Keratinocyte (primary cell): Measurements from ENCODE around the gene RNF175. TPM values are rescaled to one million over a fixed set of nuclear protein-coding genes. Genes with fewer than 3 reads are reported as not detected.

Experiments
- DNase-seq: peaks from one replicate; pipeline ENCODE4 v3.0.0-alpha.2; 2011; ENCODE audit warnings: low read depth, missing footprints, low spot score
- FAIRE-seq: peaks from 2 replicates; lab custom pipeline; 2011; peaks lifted over from hg19 to GRCh38; lab: Jason Lieb, UNC
- H2AFZ ChIP-seq: 2 replicates; pipeline ENCODE4 v1.6.0; 2012; ENCODE audit warnings: low read length, control low read depth, inconsistent platforms; ENCODE audit not compliant: control insufficient read depth
- H3K27ac ChIP-seq: 2 replicates; pipeline ENCODE4 v1.5.1; 2011; ENCODE audit warnings: low read length; ENCODE audit not compliant: control insufficient read depth, insufficient read depth
- H3K27me3 ChIP-seq: 3 replicates; pipeline ENCODE4 v1.6.0; 2011; ENCODE audit warnings: low read length; ENCODE audit not compliant: control insufficient read depth, insufficient read depth; ENCODE audit errors: extremely low read depth
- H3K36me3 ChIP-seq, 2 experiments: 2 replicates in 1 of 2; 3 replicates in 1 of 2; pipeline ENCODE4 v1.5.1; 2011; ENCODE audit warnings: low read length in 2 of 2, mild to moderate bottlenecking in 1 of 2; ENCODE audit not compliant: control insufficient read depth in 2 of 2, insufficient read depth in 2 of 2; ENCODE audit errors: extremely low read depth in 1 of 2
- H3K4me1 ChIP-seq: 3 replicates; pipeline ENCODE4 v1.5.1; 2011; ENCODE audit warnings: low read length; ENCODE audit not compliant: control insufficient read depth, insufficient read depth; ENCODE audit errors: extremely low read depth
- H3K4me2 ChIP-seq: 3 replicates; pipeline ENCODE4 v1.6.0; 2011; ENCODE audit warnings: low read depth, low read length; ENCODE audit not compliant: control insufficient read depth, insufficient read depth; ENCODE audit errors: extremely low read depth
- H3K4me3 ChIP-seq, 3 experiments: fragments of 200-600 bp in 1 of 3; sonication (generic) in 1 of 3; 2 replicates in 2 of 3; 3 replicates in 1 of 3; pipeline ENCODE4 v1.5.1; 2011 to 2016; ENCODE audit warnings: low read length in 3 of 3, mild to moderate bottlenecking in 3 of 3, control low read depth in 2 of 3, inconsistent platforms in 1 of 3, low read depth in 1 of 3, mixed read lengths in 1 of 3, mixed run types in 1 of 3, moderate library complexity in 1 of 3; ENCODE audit not compliant: control insufficient read depth in 2 of 3, insufficient read depth in 2 of 3; ENCODE audit errors: extremely low read depth in 1 of 3
- H3K79me2 ChIP-seq: 2 replicates; pipeline ENCODE4 v1.6.0; 2012; ENCODE audit warnings: low read length; ENCODE audit not compliant: control insufficient read depth, insufficient read depth
- H3K9ac ChIP-seq: 3 replicates; pipeline ENCODE4 v1.6.0; 2011; ENCODE audit warnings: low read length; ENCODE audit not compliant: control insufficient read depth, insufficient read depth; ENCODE audit errors: extremely low read depth
- H3K9me1 ChIP-seq: 3 replicates; pipeline ENCODE4 v1.6.0; 2011; ENCODE audit warnings: low read length; ENCODE audit not compliant: control insufficient read depth, insufficient read depth; ENCODE audit errors: extremely low read depth
- H3K9me3 ChIP-seq: 2 replicates; pipeline ENCODE4 v1.5.1; 2012; ENCODE audit warnings: low read depth, low read length; ENCODE audit not compliant: control insufficient read depth
- H4K20me1 ChIP-seq: 3 replicates; pipeline ENCODE4 v1.6.0; 2011; ENCODE audit warnings: low read length; ENCODE audit not compliant: control insufficient read depth, insufficient read depth; ENCODE audit errors: extremely low read depth
- CTCF ChIP-seq, 3 experiments: IDR thresholded peaks in 1 of 3; conservative IDR thresholded peaks in 1 of 3; optimal IDR thresholded peaks in 1 of 3; 2 replicates in 2 of 3; 3 replicates in 1 of 3; pipeline versions ENCODE3 to v1.5.1; 2011; ENCODE audit warnings: low read length in 3 of 3, mild to moderate bottlenecking in 3 of 3, moderate library complexity in 2 of 3, control low read depth in 1 of 3, inconsistent platforms in 1 of 3; ENCODE audit not compliant: insufficient read depth in 2 of 3; ENCODE audit errors: extremely low read depth in 1 of 3
- EZH2 ChIP-seq: IDR thresholded peaks from one replicate; pipeline ENCODE4 v1.6.1; 2012; ENCODE audit warnings: inconsistent platforms, mild to moderate bottlenecking, low read length, moderate library complexity
- dilution Hi-C: fragments of 300-500 bp; cut with MboI; formaldehyde crosslinking; loops from one replicate; pipeline ENCODE4 v1.7.0; 2020; ENCODE audit warnings: low sequenced_read_pairs; ENCODE audit not compliant: extremely low pct_ligation_motif_present
- polyA plus RNA-seq, 5 experiments: library from polyadenylated mRNA; depleted of rRNA in 3 of 5; stranded (reverse) in 3 of 5; stranded (forward) in 1 of 5; unstranded in 1 of 5; fragments of >200 nt; gene quantifications; 1 replicate in 1 of 5; 2 replicates in 3 of 5; 3 replicates in 1 of 5; pipeline versions ENCODE4 v1.2.1 to v1.2.3, GENCODE V29; 2011 to 2012; ENCODE audit warnings: missing spikeins in 2 of 5, low read depth in 1 of 5, low replicate concordance in 1 of 5

Gene RNF175
- polyA plus RNA-seq, 1 donor (not counting 4 experiments of a cell fraction or from before 2014, with no cell fraction given), result not detected

- no peak for FAIRE-seq
- Histone ChIP-seq H2AFZ (no peak overlapping the region), H3K27me3 (peaks cover 43% of the 10 kb centered on the region), H3K27ac (no peak overlapping the region), H3K9ac (no peak overlapping the region), H3K79me2 (no peaks in the 10 kb centered on the region), H3K9me1 (no peaks in the 10 kb centered on the region), H3K4me1 (peaks cover 11% of the 10 kb centered on the region), H3K9me3 (no peaks in the 10 kb centered on the region), H3K4me2 (no peak overlapping the region), H3K4me3 (no peak overlapping the region), H3K36me3 (no peaks in the 10 kb centered on the region), H4K20me1 (no peaks in the 10 kb centered on the region)
- DNase-seq, result no peak
- TF ChIP-seq CTCF (optimal IDR thresholded peaks at IDR 0.05 in 1 of 3, IDR thresholded peaks at IDR 0.05 in 1 of 3, conservative IDR thresholded peaks at IDR 0.05 in 1 of 3; ENCODE audit: extremely low read depth in 1 of 3, insufficient read depth in 2 of 3, low read length in 3 of 3) (no peak), EZH2 (no peak)
- dilution Hi-C loops, result no loop called here
These were observed 34.2 kb upstream of the RNF175 start for GRCh38 chr4:153794006-153794405.

- H3K9me3 ChIP-seq, result no peaks in the 10 kb centered on the region
- dilution Hi-C loops, result no loop called here
- H3K4me2 ChIP-seq, result peak overlapping the region; percentile 76
- no peak overlapping the region for H3K9ac ChIP-seq
- FAIRE-seq (no peak), DNase-seq (no peak)
- peaks cover 12% of the 10 kb centered on the region for H3K4me1 ChIP-seq
- no peak overlapping the region for H3K4me3 ChIP-seq
- peaks cover 1% of the 10 kb centered on the region for H4K20me1 ChIP-seq
- H3K79me2 ChIP-seq, result no peaks in the 10 kb centered on the region
- H3K27ac ChIP-seq, result no peak overlapping the region
- TF ChIP-seq EZH2, result no peak
- no peak for TF ChIP-seq CTCF (optimal IDR thresholded peaks at IDR 0.05 in 1 of 3, IDR thresholded peaks at IDR 0.05 in 1 of 3, conservative IDR thresholded peaks at IDR 0.05 in 1 of 3; ENCODE audit: extremely low read depth in 1 of 3, insufficient read depth in 2 of 3, low read length in 3 of 3)
- peaks cover 56% of the 10 kb centered on the region for H3K27me3 ChIP-seq
- no peaks in the 10 kb centered on the region for H3K9me1 ChIP-seq
- no peaks in the 10 kb centered on the region for H3K36me3 ChIP-seq
- no peak overlapping the region for H2AFZ ChIP-seq
These were observed 32.9 kb upstream of the RNF175 start for GRCh38 chr4:153792618-153793247.
